GM12878 (cell line): Measurements from ENCODE around the gene MAP4K4. TPM values are rescaled to one million over a fixed set of nuclear protein-coding genes. Genes with fewer than 3 reads are reported as not detected.

ENCODE experiments used
- BCL11A ChIP-seq: IDR thresholded peaks from 2 replicates; pipeline ENCODE4 v1.6.1; 2011; ENCODE audit warnings: low read depth, low read length
- EP300 ChIP-seq, 2 experiments: fragments of 150-350 bp in 1 of 2; IDR thresholded peaks; 2 replicates each; pipeline ENCODE4 v1.6.1; 2011 to 2012; ENCODE audit warnings: low read depth in 2 of 2, low read length in 2 of 2, borderline replicate concordance in 1 of 2, improper control_type of control experiment in 1 of 2, inconsistent platforms in 1 of 2; ENCODE audit not compliant: control insufficient read depth in 1 of 2
- HDAC6 ChIP-seq: fragments of 200-600 bp; sonication (generic); IDR thresholded peaks from one replicate; pipeline ENCODE4 v1.8.0; 2017; ENCODE audit warnings: antibody characterized with exemption; ENCODE audit not compliant: unreplicated experiment
- PRDM15 ChIP-seq: fragments of 450-650 bp; formaldehyde crosslinking; IDR thresholded peaks from 2 replicates; pipeline ENCODE4 v1.4.0; 2020; ENCODE audit warnings: mild to moderate bottlenecking, moderate library complexity
- SKIL ChIP-seq: fragments of 450-650 bp; IDR thresholded peaks from 2 replicates; pipeline ENCODE4 v1.6.1; 2017; ENCODE audit warnings: mild to moderate bottlenecking, low read depth, inconsistent platforms; ENCODE audit not compliant: poor library complexity, severe bottlenecking
- TARDBP ChIP-seq: IDR thresholded peaks from 2 replicates; pipeline ENCODE4 v1.6.1; 2016; ENCODE audit warnings: borderline replicate concordance
- TCF7 ChIP-seq: IDR thresholded peaks from 2 replicates; pipeline ENCODE4 v1.6.1; 2014; ENCODE audit warnings: antibody characterized with exemption, borderline replicate concordance
- polyA plus RNA-seq, 11 experiments: library from polyadenylated mRNA; depleted of rRNA in 4 of 11; unstranded in 6 of 11; stranded (reverse) in 5 of 11; fragments of >200 nt; fragmentation: Nextera tagmentation in 4 of 11; fragmentation: Illumina TruSeq in 1 of 11; extraction: Ambion mirVana in 4 of 11; extraction: Trizol in 1 of 11; gene quantifications; 1 replicate in 1 of 11; 2 replicates in 10 of 11; pipeline versions ENCODE4 v1.2.1 to v1.2.3, GENCODE V29; 2011 to 2016; ENCODE audit warnings: inconsistent platforms in 2 of 11, missing spikeins in 2 of 11, low read depth in 1 of 11
- total RNA-seq, 4 experiments: library from RNA; depleted of rRNA in 3 of 4; stranded (reverse); fragments of >200 nt in 3 of 4; fragmentation: Illumina TruSeq in 1 of 4; extraction: Trizol in 1 of 4; gene quantifications; 2 replicates each; pipeline versions ENCODE4 v1.2.1 to v1.2.3, GENCODE V29; 2013 to 2021

The MAP4K4 gene
- total and polyA plus RNA-seq, 10 of the 15 experiments (the other 5 are each of a cell fraction or from before 2014, with no cell fraction given) = 1.9 to 50.4 (median 9.7) TPM

- TF ChIP-seq HDAC6 (no peak), PRDM15 (CRISPR knock-in tag) (no peak), EP300 (IDR thresholded peaks at IDR 0.05; ENCODE audit: borderline replicate concordance in 1 of 2, control insufficient read depth in 1 of 2, low read depth in 2 of 2, low read length in 2 of 2) (no peak), TCF7 (no peak), SKIL (no peak), TARDBP (no peak), BCL11A (no peak)
- TF ChIP-seq, all 136 proteins: peak for 0
Measured at GRCh38 chr2:101752716-101753616, 55.5 kb downstream of the MAP4K4 start (continued).
